H4 (cell line): ENCODE data around the gene LDLRAD2. TPM values are rescaled to one million over a fixed set of nuclear protein-coding genes. Genes with fewer than 3 reads are reported as not detected.
"Not testable (repeated sequence)": the region's sequence is repeated elsewhere in the genome, so short reads cannot be mapped to it uniquely, and the experiment has no call there.

Experiments used
- DNase-seq: peaks from one replicate; pipeline ENCODE4 v3.0.0-alpha.2; 2015; ENCODE audit warnings: low spot score
- total RNA-seq: library from RNA; depleted of rRNA; stranded (reverse); fragments of >200 nt; shearing (Covaris generic); gene quantifications from 2 replicates; pipeline ENCODE4 v1.2.3, GENCODE V29; 2014

LDLRAD2 gene
- total RNA-seq, 1 experiment from 2014 or later = not detected

DNA sequence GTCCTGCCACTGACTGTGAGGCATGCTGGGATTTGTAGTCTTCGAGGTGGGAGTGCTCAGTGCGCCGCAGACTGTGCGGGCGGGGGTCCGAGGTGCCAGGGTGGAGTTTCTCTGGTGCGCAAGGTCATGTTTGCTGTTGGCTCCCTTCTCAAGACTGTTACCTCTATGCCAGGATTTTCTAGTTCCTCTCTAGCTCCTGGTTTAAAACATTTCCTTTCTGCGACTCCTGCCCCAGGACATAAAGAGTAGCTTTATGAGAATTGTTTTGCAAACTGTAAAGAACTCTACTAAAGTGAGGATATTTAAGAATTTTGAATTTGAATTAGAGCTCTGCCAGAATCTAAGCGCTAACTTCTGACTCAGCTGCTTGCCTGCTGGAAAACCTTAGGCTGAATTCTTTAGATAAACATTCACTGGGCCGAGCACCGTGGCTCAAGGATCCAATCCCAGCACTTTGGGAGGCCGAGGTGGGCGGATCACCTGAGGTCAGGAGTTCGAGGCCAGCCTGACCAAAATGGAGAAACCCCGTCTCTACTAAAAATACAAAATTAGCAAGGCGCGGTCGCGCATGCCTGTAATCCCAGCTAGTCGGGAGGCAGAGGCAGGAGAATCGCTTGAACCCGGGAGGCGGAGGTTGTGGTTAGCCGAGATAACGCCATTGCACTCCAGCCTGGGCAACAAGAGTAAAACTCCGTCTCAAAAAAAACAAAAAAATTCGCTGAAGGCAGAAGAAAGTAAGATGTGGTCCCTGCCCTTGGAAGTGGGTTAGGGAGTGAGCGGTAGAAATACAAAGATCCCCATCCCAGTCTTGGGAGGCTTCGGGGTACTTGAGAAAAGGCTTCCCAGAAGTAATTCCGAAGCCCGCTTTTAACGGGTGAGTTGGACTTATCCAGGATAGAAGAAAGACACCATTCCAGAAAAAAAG, 28.1 kb upstream of the LDLRAD2 start:
- DNase-seq = peak; percentile 98

DNA sequence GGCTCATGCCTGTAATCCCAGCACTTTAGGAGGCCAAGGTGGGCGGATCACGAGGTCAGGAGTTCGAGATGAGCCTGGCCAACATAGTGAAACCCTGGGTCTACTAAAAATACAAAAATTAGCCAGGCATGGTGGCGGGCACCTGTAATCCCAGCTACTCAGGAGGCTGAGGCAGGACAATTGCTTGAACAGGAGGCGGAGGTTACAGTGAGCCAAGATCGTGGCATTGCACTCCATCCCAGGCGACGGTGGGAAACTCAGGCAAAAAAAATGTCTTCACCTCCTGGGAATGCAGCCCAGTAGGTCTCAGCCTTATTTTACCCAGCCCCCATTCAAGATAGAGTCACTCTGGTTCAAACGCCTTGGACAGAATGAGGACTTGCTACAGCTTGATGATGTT, 26.3 kb upstream of the LDLRAD2 start:
- DNase-seq = not testable (repeated sequence)

DNA sequence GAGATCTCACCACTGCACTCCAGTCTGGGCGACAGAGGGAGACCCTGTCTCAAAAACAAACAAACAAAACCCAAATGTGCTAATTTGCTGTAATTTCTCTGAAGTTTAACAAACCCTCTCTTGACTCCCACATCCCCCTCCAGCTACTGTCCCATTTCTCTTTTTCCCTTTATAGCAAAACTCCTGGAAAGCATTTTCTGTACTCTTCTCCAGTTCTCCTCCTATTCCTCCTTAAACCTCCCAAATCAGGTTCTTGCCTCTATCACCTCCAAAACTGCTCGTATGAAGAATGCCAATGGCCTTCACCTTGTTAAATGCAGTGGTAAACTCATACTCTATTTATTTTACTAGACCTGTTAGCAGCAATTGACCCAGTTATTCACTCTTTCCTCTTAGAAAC, 25.4 kb upstream of the LDLRAD2 start:
- DNase-seq = no peak

GRCh38 chr1:21793104-21793503, 19.0 kb upstream of the LDLRAD2 start:
- DNase-seq = no peak

DNA sequence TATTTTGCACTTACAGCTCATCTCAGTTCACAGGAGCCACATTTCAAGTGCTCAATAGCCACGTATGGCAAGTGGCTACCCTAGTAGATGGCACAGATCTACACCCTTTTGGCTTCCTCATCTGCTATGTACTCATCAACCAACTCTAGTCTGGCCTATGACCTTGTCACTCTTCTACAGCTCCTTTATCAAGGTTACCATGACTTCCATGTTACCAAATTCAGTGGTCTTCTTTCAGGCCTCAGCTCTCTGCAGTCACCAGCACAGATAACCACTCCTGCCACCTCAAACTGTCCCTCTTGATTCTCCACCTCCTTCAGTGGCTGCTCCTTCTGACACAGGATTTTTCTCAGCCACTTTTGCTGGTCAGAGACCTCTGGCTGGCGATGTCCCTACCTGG, 17.4 kb upstream of the LDLRAD2 start:
- no peak for DNase-seq

- DNase-seq = no peak
Measured at GRCh38 chr1:21795075-21795474, 17.0 kb upstream of the LDLRAD2 start.

- DNase-seq = no peak
Measured at GRCh38 chr1:21799730-21800129, 12.3 kb upstream of the LDLRAD2 start.

DNA sequence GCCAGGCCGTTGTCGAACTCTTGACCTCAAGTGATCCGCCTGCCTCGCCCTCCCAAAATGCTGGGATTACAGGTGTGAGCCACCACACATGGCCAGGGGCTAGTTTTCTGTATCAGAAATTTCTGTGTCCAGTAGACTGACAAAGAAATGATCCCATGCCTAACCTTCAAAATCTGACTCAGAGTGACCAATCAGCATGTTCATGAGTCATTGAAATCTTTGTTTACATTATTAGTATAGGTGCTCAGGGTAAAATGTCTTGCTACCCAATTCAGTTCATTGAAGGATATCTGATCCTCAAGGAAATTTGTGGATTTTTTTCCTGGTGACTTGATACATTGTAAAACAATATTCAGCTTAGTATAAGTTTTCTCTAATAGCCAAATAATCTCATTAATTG, 11.0 kb upstream of the LDLRAD2 start:
- no peak for DNase-seq

GRCh38 chr1:21804536-21804935, 7.5 kb upstream of the LDLRAD2 start:
- no peak for DNase-seq

DNA sequence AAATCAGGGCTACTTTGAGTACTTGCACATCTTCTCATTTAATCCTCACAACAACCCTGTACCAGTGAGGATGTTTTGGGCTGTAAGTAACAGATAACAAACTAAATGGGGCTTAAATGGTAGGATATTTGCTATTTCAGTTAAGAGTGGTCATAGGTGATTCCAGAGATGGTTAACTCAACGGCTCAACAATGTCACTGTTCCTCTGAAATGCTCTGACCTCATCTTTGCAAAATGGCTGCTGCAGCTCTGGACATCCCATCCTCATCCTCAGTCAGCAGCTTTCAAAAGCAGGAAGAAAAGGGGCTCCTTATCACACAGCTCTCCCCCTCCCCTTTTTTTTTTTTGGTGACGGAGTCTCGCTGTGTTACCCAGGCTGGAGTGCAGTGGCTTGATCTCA, 1.5 kb downstream of the LDLRAD2 start:
- no peak for DNase-seq

DNA sequence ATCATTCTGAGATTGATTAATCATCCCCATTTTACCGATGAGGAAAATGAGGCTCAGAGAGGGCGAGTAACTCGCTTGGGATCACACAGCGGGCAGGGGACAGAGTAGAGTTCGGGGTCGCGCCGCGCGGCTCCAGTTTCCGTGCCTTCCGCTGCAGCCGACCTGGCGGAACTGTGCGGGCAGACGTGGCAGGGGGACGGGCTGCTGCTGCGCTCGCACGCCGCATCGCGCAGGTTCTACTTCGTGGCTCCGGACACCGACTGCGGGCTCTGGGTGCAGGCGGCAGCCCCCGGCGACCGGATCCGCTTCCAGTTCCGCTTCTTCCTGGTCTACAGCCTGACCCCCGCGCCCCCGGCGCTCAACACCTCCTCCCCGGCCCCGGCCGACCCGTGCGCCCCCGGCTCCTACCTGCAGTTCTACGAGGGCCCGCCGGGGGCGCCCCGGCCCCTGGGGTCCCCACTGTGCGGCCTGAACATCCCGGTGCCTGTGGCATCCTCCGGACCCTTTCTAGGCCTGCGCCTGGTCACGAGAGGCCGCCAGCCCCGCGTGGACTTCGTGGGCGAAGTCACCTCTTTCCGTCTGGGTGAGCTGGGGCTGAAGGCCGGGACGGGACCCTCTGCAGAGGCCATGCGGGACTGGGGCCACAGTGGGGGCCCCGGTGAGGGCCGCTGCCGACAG, 2.3 kb downstream of the LDLRAD2 start:
- DNase-seq = no peak

- no peak for DNase-seq
Measured at GRCh38 chr1:21814981-21815582, 3.0 kb downstream of the LDLRAD2 start.

- DNase-seq = no peak
Measured at GRCh38 chr1:21815724-21816321, 3.8 kb downstream of the LDLRAD2 start.

GRCh38 chr1:21816602-21817302, 4.7 kb downstream of the LDLRAD2 start:
- DNase-seq = no peak

- no peak for DNase-seq
Measured at GRCh38 chr1:21818656-21819055, 6.6 kb downstream of the LDLRAD2 start.

DNA sequence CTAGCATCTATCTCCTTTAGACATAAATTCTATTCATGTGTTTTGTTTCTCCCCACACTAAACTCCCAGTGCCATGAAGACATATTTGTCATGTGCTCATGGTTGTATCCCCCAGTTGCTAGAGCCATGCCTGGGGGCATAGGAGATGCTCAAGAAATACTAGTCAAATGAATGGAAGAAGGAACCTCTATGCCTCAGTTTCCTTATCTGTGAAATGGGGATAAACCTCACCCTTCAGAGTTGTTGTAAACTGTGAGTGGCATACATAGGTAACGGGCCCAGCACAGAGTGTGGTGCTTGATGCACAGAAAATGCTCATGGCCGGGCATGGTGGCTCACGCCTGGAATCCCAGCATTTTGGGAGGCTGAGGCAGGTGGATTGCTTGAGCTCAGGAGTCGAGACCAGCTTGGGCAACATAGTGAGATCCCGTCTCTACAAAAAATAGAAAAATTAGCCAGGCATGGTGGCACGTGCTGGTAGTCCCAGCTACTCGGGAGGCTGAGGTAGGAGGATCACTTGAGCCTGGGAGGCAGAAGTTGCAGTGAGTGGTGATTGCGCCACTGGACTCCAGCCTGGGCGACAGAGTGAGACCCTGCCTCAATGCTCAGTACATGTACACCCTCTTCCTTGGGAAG, 8.7 kb downstream of the LDLRAD2 start:
- DNase-seq = no peak

DNA sequence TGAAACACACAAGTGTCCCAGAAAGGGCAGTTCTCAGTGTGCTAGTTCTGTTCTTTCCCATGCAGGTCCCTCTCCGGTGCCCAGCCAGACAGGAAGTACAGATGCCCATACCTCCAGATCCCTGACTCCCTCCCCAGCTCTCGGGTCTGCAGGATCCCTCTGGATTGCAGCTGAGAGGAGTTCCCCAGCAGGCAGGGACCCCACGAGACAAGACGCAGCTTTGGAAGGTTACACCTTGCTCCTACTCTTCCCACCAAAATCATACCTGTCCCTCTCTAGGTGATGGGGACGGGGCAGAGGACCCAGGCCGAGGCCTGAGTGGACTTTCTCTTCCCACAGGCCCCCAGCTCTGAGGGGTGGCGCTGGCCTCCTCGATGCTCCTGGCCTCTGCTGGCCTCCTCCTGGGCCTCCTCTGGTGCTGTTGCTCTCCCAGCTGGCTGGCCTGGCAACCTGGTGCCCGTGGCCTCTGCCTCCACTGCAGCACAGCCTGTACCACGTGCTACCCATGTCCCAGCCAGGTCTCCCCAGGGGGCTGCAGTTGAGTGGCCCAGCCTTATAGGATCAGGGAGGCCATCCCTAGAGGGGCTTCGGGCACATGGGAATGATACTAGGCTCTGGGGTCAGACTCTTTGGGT, 9.4 kb downstream of the LDLRAD2 start:
- DNase-seq = no peak

- no peak for DNase-seq
Measured at GRCh38 chr1:21822349-21822748, 10.3 kb downstream of the LDLRAD2 start.

GRCh38 chr1:21823206-21823979, 11.3 kb downstream of the LDLRAD2 start:
- DNase-seq = no peak
